Thyroid gland (tissue), 4 donors: ENCODE results near the gene AP2M1. TPM values are rescaled to one million over a fixed set of nuclear protein-coding genes. Genes with fewer than 3 reads are reported as not detected.

Experiments used
- DNase-seq, 2 donors: peaks; one replicate each; pipeline ENCODE4 v3.0.0-alpha.2; 2019
- H3K27ac ChIP-seq, 3 donors: fragments of 200-600 bp; sonication (generic); 1 replicate in 2 of 3; 2 replicates in 1 of 3; pipeline ENCODE4 v1.5.1; 2016 to 2019; ENCODE audit warnings: mild to moderate bottlenecking in 1 of 3, moderate library complexity in 1 of 3
- H3K27me3 ChIP-seq: fragments of 200-600 bp; sonication (generic); one replicate; pipeline ENCODE4 v1.5.1; 2019
- H3K36me3 ChIP-seq, 2 donors: fragments of 200-600 bp; sonication (generic); one replicate each; pipeline ENCODE4 v1.5.1; 2016 to 2019
- H3K4me1 ChIP-seq, 2 donors: fragments of 200-600 bp; sonication (generic); one replicate each; pipeline ENCODE4 v1.5.1; 2017 to 2019
- H3K4me3 ChIP-seq, 3 donors: fragments of 200-600 bp; sonication (generic); replicated peaks in 1 of 3; 1 replicate in 2 of 3; 2 replicates in 1 of 3; pipeline ENCODE4 v1.5.1; 2016; ENCODE audit warnings: mild to moderate bottlenecking in 1 of 3
- H3K9me3 ChIP-seq: fragments of 200-600 bp; sonication (generic); one replicate; pipeline ENCODE4 v1.5.1; 2017
- POLR2A ChIP-seq, 2 donors: fragments of 450-650 bp; IDR thresholded peaks; one replicate each; pipeline ENCODE4 v1.6.1; 2017; ENCODE audit warnings: antibody characterized with exemption in 2 of 2, mild to moderate bottlenecking in 2 of 2, moderate library complexity in 1 of 2
- WGBS, 2 donors: methylation state at CpG; one replicate each; pipeline ENCODE4 v1.1.5; 2017; 5-methylcytosine and 5-hydroxymethylcytosine counted together
- intact Hi-C: fragments of 100-400 bp; cut with DNase I; formaldehyde crosslinking; loops from one replicate; pipeline ENCODE4 v1.15.1; 2023
- total RNA-seq, 4 donors: library from RNA; depleted of rRNA; stranded (reverse); fragments of >200 nt; gene quantifications; one replicate each; pipeline ENCODE4 v1.2.3, GENCODE V29; 2016
- TF ChIP-seq, protein P1 (sequence below), 6 experiments: fragments of 200-600 bp in 3 of 6; fragments of 450-650 bp in 3 of 6; sonication (generic) in 3 of 6; IDR thresholded peaks; one replicate each; pipeline ENCODE4 v1.5.1; 2016 to 2019; ENCODE audit warnings: antibody characterized with exemption in 6 of 6, mild to moderate bottlenecking in 2 of 6, inconsistent platforms in 1 of 6, moderate library complexity in 1 of 6

AP2M1 gene
- total RNA-seq, 4 donors from 2014 or later: 180 to 302 (median 212) TPM

DNA sequence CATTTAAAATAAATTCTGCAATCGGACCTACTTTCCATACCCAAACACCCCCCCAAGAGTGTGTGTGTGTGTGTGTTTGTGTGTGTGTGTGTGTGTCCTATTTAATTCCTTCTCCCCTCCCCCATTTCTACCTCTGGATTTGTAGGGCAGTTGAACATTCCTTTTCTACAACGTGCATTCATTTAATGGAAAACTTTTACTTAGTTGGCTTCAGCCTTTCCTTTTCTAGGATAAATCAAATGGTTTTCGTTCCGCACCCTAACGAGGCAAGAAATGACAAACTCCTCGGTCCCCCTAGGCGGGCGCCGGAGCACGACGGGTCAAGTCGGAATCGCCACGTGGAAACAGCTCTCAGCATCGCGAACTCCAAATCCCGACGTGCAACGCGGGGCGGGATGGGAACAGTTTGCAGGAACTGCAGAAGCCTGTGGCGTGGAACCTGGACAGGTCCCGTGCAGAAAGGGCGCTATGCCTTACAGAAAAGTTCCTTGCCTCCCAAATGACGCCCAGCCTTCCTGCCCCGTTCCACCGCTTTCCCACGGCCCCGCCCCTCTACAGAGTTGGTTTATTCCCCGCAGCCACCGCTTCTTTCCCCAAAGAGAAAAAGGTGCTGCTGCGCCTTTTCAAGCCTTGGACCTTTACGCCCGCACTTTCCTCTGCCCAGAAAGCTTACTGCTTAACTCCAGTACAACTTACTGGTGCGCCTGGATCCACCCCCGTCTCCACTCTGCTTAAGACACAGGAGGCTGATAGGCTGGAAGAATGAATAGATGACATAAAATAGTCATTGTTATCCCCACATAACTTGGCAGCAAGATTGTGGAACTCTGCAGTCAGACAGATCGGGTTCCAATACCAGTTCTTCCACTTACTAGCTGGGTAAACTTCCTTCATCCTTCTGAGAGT lies 40.6 kb upstream of the AP2M1 start:
- intact Hi-C loops: no loop called here
- peaks cover 12 to 14% of the 10 kb centered on the region in 2 donors for H3K4me1 ChIP-seq
- peak overlapping the region; percentile 57 to 90 (median 77) for H3K27ac ChIP-seq
- H3K4me3 ChIP-seq: peak overlapping the region; percentile 66 to 97 (median 67)
- H3K9me3 ChIP-seq: no peaks in the 10 kb centered on the region
- 0 to 1% methylated on average over 37 of the region's 37 CpGs for WGBS, 2 donors
- TF ChIP-seq, protein P1, sequence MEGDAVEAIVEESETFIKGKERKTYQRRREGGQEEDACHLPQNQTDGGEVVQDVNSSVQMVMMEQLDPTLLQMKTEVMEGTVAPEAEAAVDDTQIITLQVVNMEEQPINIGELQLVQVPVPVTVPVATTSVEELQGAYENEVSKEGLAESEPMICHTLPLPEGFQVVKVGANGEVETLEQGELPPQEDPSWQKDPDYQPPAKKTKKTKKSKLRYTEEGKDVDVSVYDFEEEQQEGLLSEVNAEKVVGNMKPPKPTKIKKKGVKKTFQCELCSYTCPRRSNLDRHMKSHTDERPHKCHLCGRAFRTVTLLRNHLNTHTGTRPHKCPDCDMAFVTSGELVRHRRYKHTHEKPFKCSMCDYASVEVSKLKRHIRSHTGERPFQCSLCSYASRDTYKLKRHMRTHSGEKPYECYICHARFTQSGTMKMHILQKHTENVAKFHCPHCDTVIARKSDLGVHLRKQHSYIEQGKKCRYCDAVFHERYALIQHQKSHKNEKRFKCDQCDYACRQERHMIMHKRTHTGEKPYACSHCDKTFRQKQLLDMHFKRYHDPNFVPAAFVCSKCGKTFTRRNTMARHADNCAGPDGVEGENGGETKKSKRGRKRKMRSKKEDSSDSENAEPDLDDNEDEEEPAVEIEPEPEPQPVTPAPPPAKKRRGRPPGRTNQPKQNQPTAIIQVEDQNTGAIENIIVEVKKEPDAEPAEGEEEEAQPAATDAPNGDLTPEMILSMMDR (IDR thresholded peaks at IDR 0.05): no peak
- peak in 1 of 2 donors; percentile 68 for TF ChIP-seq POLR2A (IDR thresholded peaks at IDR 0.05)
- no peaks in the 10 kb centered on the region for H3K36me3 ChIP-seq
- no peaks in the 10 kb centered on the region for H3K27me3 ChIP-seq
- peak; percentile 88 to 90 for DNase-seq

DNA sequence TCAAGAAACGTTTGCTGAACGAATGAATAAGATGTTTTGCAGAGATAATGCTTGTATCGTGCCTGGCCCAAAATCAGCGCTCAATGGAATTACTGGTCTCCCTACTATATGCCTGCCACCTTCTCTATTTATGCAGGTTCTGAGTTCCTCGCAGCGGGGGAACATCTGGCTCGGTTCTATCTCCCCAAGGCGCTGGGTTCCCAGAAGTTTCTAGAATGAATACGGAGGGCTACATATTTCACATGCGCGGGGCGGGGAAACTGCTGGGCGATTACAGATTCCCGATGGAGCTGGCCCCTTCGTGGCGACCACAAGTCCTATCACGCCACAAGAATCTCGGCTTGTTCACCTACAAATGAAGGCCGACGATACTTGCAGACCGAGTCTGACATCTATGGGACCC lies 39.9 kb upstream of the AP2M1 start:
- intact Hi-C loops: no loop called here

DNA sequence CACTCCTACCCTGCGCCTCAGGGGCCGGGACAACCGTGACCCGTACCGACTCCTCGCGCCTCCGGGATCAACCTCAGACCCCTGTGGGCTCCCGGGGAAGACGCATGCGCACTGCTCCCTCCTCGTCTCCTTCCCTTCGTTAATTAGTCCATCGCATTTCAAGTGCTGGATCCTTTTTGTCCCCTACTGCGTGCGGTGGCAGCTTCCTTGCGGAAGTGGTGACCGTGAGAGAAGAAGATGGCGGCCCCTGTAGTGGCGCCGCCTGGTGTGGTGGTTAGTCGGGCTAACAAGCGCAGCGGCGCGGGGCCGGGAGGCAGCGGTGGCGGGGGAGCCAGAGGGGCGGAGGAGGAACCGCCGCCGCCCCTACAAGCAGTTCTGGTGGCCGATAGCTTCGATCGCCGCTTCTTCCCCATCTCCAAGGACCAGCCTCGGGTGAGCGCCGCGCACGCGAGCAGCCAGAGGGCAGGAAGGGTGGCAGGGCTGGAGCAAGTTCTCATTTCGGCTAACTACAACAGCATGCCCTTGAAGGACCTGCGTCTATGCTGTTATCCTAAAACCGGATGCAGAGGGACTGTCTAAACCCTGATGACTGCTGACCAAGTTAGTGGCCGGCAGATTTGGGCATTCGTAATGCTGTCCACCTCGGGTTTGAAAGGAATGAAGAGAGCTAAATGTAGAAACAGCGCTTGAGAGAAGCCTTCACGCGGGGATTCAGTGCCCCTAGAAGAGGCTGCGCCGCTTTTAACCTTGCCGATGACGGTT lies 39.3 kb upstream of the AP2M1 start, which contains the start of gene EIF2B5:
TSS of gene EIF2B5 (plus strand) at position 210 of the 762 bp plus-strand sequence. CDS start at position 238, 28 bp downstream.
- peak in 1 of 2 donors; percentile 74 for TF ChIP-seq POLR2A (IDR thresholded peaks at IDR 0.05)
- TF ChIP-seq, protein P1 (IDR thresholded peaks at IDR 0.05): peak in 3 of 6 experiments; percentile 11 to 47 (median 34)
- Histone ChIP-seq H3K36me3 (peaks cover 5% of the 10 kb centered on the region in 2 donors), H3K4me3 (peak within 1 kb of the TSS; percentile 66 to 97 (median 67)), H3K27me3 (no peaks in the 10 kb centered on the region), H3K4me1 (peaks cover 12 to 14% of the 10 kb centered on the region in 2 donors), H3K9me3 (no peaks in the 10 kb centered on the region), H3K27ac (peak within 1 kb of the TSS; percentile 57 to 90 (median 77))
- DNase-seq: peak; percentile 90
- intact Hi-C loops: no loop called here
- 0% methylated on average over 26 to 48 of the region's 56 CpGs for WGBS, 2 donors

More for the DNA sequence above, 39.9 kb upstream of the AP2M1 start:
- no peaks in the 10 kb centered on the region for H3K27me3 ChIP-seq
- H3K36me3 ChIP-seq: no peaks in the 10 kb centered on the region
- H3K27ac ChIP-seq: peak overlapping the region; percentile 57 to 90 (median 77)
- TF ChIP-seq, protein P1 (IDR thresholded peaks at IDR 0.05): no peak
- TF ChIP-seq POLR2A (IDR thresholded peaks at IDR 0.05): no peak
- WGBS, 2 donors: 1 to 2% methylated on average over 12 to 17 of the region's 21 CpGs
- H3K9me3 ChIP-seq: no peaks in the 10 kb centered on the region
- no peak for DNase-seq
- H3K4me1 ChIP-seq: peaks cover 12 to 14% of the 10 kb centered on the region in 2 donors
- H3K4me3 ChIP-seq: peak overlapping the region; percentile 66 to 97 (median 67)

DNA sequence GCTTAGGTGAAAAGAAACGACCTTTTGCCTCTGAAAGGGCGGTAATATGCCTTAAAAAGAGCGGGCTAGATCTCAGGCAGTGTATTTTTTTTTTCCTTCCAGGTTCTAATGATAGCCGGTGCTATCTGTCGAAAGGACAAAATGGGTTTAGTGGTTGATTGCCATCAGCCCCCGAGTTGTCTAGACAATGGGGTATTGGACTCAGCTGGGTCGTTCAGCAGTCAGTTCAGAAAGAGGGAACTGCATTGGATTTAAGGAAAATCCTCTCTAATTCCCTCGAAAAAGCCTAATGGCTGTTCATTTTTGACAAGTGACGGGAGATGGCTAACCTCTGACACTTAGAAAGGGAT lies 38.8 kb upstream of the AP2M1 start:
- intact Hi-C loops: no loop called here
- no peak for DNase-seq
- Histone ChIP-seq H3K4me1 (peaks cover 12 to 14% of the 10 kb centered on the region in 2 donors), H3K27me3 (no peaks in the 10 kb centered on the region), H3K9me3 (no peaks in the 10 kb centered on the region), H3K4me3 (peak overlapping the region; percentile 66 to 97 (median 67)), H3K27ac (peak overlapping the region in 2 of 3 donors; percentile 77 to 90), H3K36me3 (peaks cover 9 to 11% of the 10 kb centered on the region in 2 donors)
- 6 to 7% methylated on average over 9 of the region's 9 CpGs for WGBS, 2 donors
- no peak for TF ChIP-seq POLR2A (IDR thresholded peaks at IDR 0.05)
- TF ChIP-seq, protein P1 (IDR thresholded peaks at IDR 0.05): no peak
